HUES64 (cell line): ENCODE results near the gene PRSS12.

Experiments
- H3K27ac ChIP-seq: 2 replicates; pipeline ENCODE4 v1.7.0; 2013; ENCODE audit warnings: low read depth, low read length, inconsistent platforms
- H3K27me3 ChIP-seq: 2 replicates; pipeline ENCODE4 v1.6.1; 2013; ENCODE audit warnings: mild to moderate bottlenecking, low read length; ENCODE audit not compliant: insufficient read depth
- H3K36me3 ChIP-seq: 2 replicates; pipeline ENCODE4 v1.6.1; 2013; ENCODE audit warnings: mild to moderate bottlenecking, low read length; ENCODE audit not compliant: insufficient read depth
- H3K4me1 ChIP-seq: 2 replicates; pipeline ENCODE4 v1.6.1; 2013; ENCODE audit warnings: mild to moderate bottlenecking, low read length, moderate library complexity; ENCODE audit not compliant: insufficient read depth
- H3K4me3 ChIP-seq: 2 replicates; pipeline ENCODE4 v1.5.1; 2013; ENCODE audit warnings: mild to moderate bottlenecking, low read length, moderate library complexity
- H3K9ac ChIP-seq: 2 replicates; pipeline ENCODE4 v1.6.1; 2013; ENCODE audit warnings: mild to moderate bottlenecking, low read depth, low read length
- H3K9me3 ChIP-seq: 2 replicates; pipeline ENCODE4 v1.6.1; 2013; ENCODE audit warnings: low read depth, low read length; ENCODE audit not compliant: insufficient read depth
- WGBS: fragments of 150-250, 120-280 bp; methylation state at CpG from one replicate; pipeline ENCODE4 v1.1.7; 2013; ENCODE audit warnings: missing lambda C conversion rate; 5-methylcytosine and 5-hydroxymethylcytosine counted together

Gene PRSS12

DNA sequence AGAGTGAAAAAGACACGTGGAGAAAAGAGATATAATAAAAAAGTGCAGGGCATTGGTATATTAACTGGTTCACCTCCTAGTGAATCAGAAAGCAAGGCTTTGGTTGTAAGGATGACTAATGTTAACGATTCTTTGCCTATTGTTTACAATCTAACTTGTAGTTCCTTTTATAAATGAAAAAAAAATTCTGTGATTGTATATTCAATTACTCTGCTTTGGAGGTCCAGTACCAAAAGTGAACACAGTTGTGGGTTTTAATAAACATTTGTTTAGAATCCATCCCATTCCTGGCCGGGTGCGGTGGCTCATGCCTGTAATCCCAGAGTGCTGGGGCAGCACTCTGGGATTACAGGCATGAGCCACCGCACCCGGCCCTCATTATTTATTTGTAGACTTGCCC, 36.9 kb upstream of the PRSS12 start:
- 83% methylated on average over 5 of the region's 6 CpGs for WGBS
- H3K9me3 ChIP-seq, result peaks cover 7% of the 10 kb centered on the region; the same call in 1 of the 2 replicates

DNA sequence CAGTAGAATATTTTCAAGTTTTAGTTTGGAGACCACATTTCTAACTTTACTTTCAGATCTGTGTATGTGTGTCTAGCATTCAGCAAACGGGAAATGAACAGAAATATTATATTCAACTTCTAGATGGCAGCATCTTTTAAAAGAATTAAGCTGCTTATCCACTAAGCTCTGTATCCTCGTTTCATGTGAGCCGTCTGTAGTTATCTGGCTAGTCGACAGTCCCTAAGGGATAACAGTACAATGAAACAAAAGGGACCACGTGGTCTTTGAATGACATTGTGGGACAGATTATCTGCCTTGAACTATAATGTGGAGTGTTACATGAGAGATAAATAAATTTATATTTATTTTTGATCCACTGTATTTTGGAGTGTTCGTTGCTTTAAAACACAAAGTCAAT, 35.8 kb upstream of the PRSS12 start:
- WGBS, result 86% methylated on average over 6 of the region's 6 CpGs
- Histone ChIP-seq H3K9me3 (peaks cover 7% of the 10 kb centered on the region; the same call in 1 of the 2 replicates), H3K27ac (no peak overlapping the region)

More for the DNA sequence above, 36.9 kb upstream of the PRSS12 start:
- no peak overlapping the region for H3K9ac ChIP-seq
- no peaks in the 10 kb centered on the region for H3K27me3 ChIP-seq
- H3K27ac ChIP-seq, result no peak overlapping the region
- H3K4me3 ChIP-seq, result no peak overlapping the region
- no peaks in the 10 kb centered on the region for H3K4me1 ChIP-seq
- H3K36me3 ChIP-seq, result no peaks in the 10 kb centered on the region

DNA sequence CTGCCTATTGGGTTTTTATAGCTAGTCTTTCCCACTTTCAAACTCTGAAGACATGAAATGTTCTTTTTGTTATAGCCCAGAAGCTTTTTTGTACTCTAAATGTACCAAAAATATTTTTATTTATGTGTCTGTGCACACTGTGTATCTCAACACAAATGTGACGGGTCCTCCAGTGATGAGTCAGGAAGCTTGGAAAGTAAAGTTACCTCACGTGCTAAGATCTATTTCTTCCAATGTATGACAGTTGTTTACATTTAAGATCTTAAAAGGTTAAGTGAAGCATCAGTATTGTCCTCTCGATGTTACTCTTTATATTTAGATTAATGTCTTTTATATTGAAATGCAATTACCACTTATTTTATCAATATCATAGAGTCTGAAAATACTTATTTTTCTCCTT, 29.1 kb upstream of the PRSS12 start:
- Histone ChIP-seq H3K27ac (no peak overlapping the region), H3K36me3 (no peaks in the 10 kb centered on the region), H3K9ac (no peak overlapping the region), H3K9me3 (peaks cover 5% of the 10 kb centered on the region; the same call in 1 of the 2 replicates), H3K4me3 (no peak overlapping the region), H3K27me3 (no peaks in the 10 kb centered on the region), H3K4me1 (no peaks in the 10 kb centered on the region)
- 95% methylated on average over 2 of the region's 3 CpGs for WGBS

More for the DNA sequence above, 35.8 kb upstream of the PRSS12 start:
- H3K4me3 ChIP-seq, result no peak overlapping the region
- no peak overlapping the region for H3K9ac ChIP-seq
- H3K27me3 ChIP-seq, result no peaks in the 10 kb centered on the region
- no peaks in the 10 kb centered on the region for H3K4me1 ChIP-seq
- no peaks in the 10 kb centered on the region for H3K36me3 ChIP-seq

DNA sequence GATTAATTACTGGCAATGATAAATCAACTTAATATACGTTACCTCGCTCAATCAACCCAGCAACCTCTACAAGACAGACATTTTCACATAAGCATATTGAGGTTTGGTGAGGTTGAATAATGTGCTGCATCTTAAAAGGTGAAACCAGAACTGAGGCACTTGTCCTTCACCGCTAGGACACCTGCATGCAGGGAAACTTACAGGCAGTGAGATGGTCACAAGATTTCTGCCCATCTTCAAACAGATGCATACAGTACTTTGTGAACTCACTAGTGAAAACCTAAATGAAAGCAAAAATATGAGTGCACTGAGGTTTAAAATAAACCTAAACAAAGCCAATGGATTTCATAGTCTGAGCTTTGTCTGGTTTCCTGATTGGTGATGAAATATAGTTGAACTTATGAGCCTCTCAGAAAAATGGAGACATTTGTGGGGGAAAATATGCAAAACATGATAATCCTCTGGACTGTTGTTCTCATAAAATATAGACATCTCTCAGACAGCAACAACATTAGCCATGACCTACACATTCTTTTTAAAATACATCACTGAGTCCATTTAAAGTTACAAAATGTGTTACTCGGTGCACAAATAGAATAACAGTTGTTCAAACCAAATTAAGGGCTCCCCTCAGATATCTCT, 20.9 kb upstream of the PRSS12 start:
- WGBS, result 96% methylated on average over 2 of the region's 4 CpGs
- no peaks in the 10 kb centered on the region for H3K9me3 ChIP-seq

DNA sequence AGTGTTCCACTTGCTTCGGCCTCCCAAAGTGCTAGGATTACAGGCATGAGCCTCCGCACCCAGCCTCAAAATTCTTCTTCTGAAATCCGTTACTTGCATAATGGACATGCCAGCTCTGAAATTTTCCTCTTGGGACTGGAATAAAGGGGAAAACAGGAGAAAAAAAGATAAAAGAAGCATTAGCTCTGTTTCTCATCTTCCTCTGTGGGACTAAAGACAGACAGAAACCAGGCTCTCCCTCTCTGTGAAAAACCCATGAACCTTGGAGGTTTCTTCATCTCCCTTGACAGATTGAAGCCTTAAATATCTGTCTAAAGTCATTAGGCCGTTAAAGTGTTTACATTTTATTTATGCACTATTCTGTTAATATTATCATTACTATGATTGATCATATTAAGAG, 19.4 kb upstream of the PRSS12 start:
- 94% methylated on average over 3 of the region's 4 CpGs for WGBS
- Histone ChIP-seq H3K9ac (no peak overlapping the region), H3K27me3 (no peaks in the 10 kb centered on the region), H3K27ac (no peak overlapping the region), H3K36me3 (no peaks in the 10 kb centered on the region), H3K9me3 (no peaks in the 10 kb centered on the region), H3K4me3 (no peak overlapping the region), H3K4me1 (no peaks in the 10 kb centered on the region)

More for the DNA sequence above, 20.9 kb upstream of the PRSS12 start:
- H3K4me3 ChIP-seq, result no peak overlapping the region
- H3K27ac ChIP-seq, result no peak overlapping the region
- H3K27me3 ChIP-seq, result no peaks in the 10 kb centered on the region
- no peaks in the 10 kb centered on the region for H3K4me1 ChIP-seq
- no peaks in the 10 kb centered on the region for H3K36me3 ChIP-seq
- H3K9ac ChIP-seq, result no peak overlapping the region

DNA sequence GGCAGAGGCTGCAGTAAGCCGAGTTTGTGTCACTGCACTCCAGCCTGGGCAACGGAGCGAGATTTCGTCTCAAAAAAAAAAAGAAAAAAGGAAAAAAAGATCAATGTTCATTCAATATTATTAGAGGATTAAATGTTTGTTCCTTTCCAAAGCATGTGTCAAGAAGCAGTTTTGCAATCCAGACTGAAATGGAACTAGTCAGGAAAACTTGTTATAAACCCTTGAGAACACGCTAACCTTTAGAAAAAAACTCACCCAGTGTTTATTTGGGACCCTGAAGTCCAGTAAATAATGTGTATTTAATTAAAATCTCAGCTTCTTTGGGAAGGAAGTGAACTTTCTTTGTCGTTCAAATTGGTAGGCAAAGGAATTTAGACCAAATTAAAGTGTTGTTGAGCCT, 16.4 kb upstream of the PRSS12 start:
- 94% methylated on average over 6 of the region's 6 CpGs for WGBS
- no peak overlapping the region for H3K4me3 ChIP-seq
- no peak overlapping the region for H3K27ac ChIP-seq

DNA sequence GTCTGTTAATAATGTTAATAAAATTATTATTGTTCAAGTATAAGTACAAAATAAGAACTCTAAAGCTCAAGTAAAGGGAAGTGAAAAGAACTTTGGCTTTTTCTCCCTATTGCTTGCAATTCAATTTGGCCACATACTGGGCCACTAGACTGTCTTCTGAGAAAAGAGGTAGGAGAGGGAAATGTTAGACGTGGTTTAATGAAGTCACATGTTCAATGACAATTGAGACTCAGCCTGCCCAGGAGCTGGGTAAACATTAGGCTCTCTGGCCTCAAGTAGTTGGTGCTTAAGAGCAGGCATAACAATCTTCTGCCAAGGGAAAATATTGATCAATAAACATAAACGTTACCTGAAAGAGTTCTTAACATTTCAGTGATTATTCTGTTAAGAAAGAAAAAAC, 15.1 kb upstream of the PRSS12 start:
- peaks cover 4% of the 10 kb centered on the region; the same call in 1 of the 2 replicates for H3K4me1 ChIP-seq
- no peak overlapping the region for H3K9ac ChIP-seq
- no peak overlapping the region for H3K4me3 ChIP-seq
- H3K36me3 ChIP-seq, result no peaks in the 10 kb centered on the region
- no peaks in the 10 kb centered on the region for H3K27me3 ChIP-seq
- WGBS, result 63% methylated on average over 2 of the region's 2 CpGs
- no peaks in the 10 kb centered on the region for H3K9me3 ChIP-seq
- no peak overlapping the region for H3K27ac ChIP-seq

More for the DNA sequence above, 16.4 kb upstream of the PRSS12 start:
- Histone ChIP-seq H3K9ac (no peak overlapping the region), H3K9me3 (no peaks in the 10 kb centered on the region), H3K4me1 (no peaks in the 10 kb centered on the region), H3K36me3 (no peaks in the 10 kb centered on the region), H3K27me3 (no peaks in the 10 kb centered on the region)

DNA sequence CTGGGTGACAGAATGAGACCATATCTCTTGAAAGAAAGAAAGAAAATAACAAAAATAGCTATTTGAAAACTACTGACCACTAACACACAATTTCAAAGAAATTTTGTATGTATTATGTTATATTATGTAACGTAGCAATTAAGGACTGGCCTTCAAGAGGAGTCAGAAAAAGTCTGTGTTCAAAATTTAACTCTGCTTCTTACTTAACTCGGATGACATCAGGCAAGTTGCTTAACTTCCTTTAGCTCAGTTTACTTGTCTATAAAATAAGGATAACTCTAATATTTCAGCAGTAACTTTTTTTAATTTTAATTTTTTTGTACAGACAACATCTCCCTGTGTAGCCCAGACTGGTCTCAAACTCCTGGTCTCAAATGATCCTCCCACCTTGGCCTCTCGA, 14.6 kb upstream of the PRSS12 start:
- Histone ChIP-seq H3K9me3 (no peaks in the 10 kb centered on the region), H3K36me3 (no peaks in the 10 kb centered on the region), H3K27me3 (no peaks in the 10 kb centered on the region), H3K9ac (no peak overlapping the region), H3K4me3 (no peak overlapping the region), H3K4me1 (peaks cover 9% of the 10 kb centered on the region), H3K27ac (no peak overlapping the region)
- 86% methylated on average over 2 of the region's 3 CpGs for WGBS

DNA sequence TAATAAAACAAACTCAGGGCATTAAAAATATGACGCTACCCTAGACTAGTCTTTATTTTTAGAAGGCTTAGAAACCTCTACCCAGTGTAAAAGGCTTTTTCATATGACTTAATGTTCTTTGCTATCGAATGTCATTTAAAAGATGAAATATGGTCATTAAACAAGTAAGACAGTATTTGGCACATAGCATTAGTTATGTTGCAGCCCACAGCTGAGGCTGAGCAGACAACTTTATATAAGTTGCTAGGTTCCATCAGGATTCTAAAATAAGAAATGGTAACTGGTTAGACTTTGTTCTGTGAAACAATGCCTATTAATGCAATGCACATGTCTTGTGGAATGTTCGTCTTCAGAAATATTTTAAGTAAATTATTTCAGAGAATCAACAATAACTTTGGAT, 10.4 kb upstream of the PRSS12 start:
- no peak overlapping the region for H3K4me3 ChIP-seq
- H3K27ac ChIP-seq, result no peak overlapping the region
- peaks cover 13% of the 10 kb centered on the region for H3K4me1 ChIP-seq
- WGBS, result 98% methylated on average over 2 of the region's 3 CpGs
- no peak overlapping the region for H3K9ac ChIP-seq
- H3K36me3 ChIP-seq, result no peaks in the 10 kb centered on the region
- H3K9me3 ChIP-seq, result no peaks in the 10 kb centered on the region
- no peaks in the 10 kb centered on the region for H3K27me3 ChIP-seq

DNA sequence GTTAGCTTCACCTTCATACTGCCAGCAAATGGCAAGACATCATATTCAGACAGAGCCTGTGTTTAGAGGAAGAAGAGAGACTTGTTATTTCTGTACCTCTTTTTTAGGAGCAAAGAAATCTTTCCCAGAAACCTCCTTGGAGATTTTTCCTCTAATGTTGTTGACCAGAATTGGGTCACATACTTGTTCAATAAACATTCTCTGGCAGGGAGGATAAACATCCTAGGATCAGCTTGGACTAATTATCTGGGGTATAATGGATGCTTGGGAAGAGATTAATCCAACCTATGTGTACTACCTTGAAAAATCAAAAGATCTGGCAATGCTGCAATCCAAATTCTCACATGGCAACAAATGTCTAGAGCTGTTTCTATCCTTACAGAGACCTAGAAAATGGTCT, 8.4 kb upstream of the PRSS12 start:
- Histone ChIP-seq H3K27me3 (no peaks in the 10 kb centered on the region), H3K9me3 (no peaks in the 10 kb centered on the region), H3K9ac (no peak overlapping the region), H3K36me3 (no peaks in the 10 kb centered on the region), H3K27ac (no peak overlapping the region), H3K4me3 (no peak overlapping the region), H3K4me1 (peaks cover 13% of the 10 kb centered on the region)

DNA sequence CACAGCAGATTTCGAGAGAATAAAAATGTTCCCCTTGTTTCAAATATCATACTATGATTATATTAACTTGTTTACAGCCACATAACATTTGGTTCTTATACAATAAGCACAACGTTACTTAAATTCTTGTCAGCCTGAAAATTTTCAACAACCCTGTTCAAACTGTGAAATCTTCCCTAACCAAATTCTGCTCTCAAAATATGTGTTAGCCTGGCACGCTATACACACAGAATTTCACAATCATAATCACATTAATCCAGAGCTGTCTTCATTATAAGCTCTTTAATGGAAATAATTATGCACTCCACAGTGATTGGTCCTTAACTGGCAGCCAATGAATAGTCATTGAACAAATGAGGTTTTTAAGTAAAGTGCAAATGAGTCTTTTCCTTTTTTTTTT, 7.3 kb upstream of the PRSS12 start:
- Histone ChIP-seq H3K9ac (no peak overlapping the region), H3K36me3 (no peaks in the 10 kb centered on the region), H3K4me1 (peaks cover 13% of the 10 kb centered on the region), H3K27ac (no peak overlapping the region), H3K27me3 (peaks cover under 1% of the 10 kb centered on the region; the same call in 1 of the 2 replicates), H3K9me3 (no peaks in the 10 kb centered on the region), H3K4me3 (no peak overlapping the region)
- 91% methylated on average over 3 of the region's 3 CpGs for WGBS

DNA sequence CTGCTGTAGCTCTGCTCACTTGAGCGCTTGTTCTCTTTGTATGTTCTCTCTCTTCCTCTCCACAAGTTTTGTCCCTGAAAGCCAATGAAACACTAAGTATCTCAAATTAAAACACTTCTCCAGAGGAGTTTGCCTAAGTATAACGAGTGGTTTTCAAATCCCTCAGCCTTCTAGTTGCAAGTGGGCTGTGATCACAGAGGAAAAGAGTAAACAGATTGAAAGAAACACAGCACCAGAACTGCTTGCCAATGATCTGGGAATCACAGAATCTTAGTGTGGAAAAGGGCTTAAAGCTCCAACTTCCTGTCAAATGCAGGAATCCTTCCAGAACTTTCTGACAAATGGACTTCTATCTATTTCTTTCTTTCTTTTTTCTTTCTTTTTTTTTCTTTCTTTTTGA, 4.8 kb upstream of the PRSS12 start:
- no peaks in the 10 kb centered on the region for H3K36me3 ChIP-seq
- no peaks in the 10 kb centered on the region for H3K9me3 ChIP-seq
- 98% methylated on average over 2 of the region's 2 CpGs for WGBS
- no peak overlapping the region for H3K27ac ChIP-seq
- peaks cover 10% of the 10 kb centered on the region for H3K4me1 ChIP-seq
- H3K9ac ChIP-seq, result no peak overlapping the region
- no peak overlapping the region for H3K4me3 ChIP-seq
- H3K27me3 ChIP-seq, result peaks cover 21% of the 10 kb centered on the region
